ENCODE results near the gene TNFAIP8L1.
"Not testable (repeated sequence)": the region's sequence is repeated elsewhere in the genome, so short reads cannot be mapped to it uniquely, and the experiment has no call there.

The TNFAIP8L1 gene

DNA sequence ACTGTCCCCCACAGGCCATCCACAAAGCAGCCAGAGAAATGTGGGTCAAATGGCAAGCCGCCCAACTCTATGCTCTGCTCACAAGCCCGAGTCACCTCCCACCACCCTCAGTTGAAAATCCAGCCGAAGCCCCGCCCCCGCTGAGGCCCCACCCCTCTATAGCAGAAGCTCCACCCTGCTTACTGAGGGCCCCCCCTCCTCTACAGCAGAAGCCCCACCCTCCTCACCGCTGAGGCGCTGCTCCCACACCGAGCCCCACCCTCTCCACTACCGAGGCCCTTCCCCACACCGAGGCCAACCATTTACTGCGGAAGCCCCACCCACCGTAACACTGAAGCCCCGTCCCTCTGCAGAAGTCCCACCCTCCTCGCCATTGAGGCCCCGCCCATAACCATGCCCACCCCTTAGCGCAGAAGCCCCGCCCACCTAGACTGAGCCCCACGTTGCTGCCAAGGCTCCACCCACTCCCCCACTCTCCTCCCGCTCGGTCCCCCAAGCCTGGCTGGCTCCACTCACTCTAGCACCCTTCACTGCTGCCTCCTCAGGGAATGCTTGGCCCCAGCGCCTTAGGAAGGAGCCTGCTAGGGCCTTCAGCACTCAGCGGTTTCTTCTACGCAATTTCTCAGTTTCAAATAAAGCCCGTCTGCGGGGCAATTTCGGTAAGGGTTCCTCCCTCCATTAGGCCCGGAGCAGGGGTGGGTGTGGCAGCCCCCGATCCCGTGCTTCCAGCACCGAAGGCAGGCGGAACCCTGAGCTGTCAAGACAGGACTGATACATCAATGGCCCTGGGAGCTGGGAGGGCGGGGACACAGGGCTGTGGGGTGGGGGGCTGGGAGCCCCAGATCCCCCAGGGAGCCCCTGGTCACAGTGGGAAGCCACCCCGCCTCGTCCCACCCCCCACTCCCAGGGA is 39.8 kb downstream of the TNFAIP8L1 start:
- DNase-seq (ENCODE audit: low read depth in 2 of 2): no peak

DNA sequence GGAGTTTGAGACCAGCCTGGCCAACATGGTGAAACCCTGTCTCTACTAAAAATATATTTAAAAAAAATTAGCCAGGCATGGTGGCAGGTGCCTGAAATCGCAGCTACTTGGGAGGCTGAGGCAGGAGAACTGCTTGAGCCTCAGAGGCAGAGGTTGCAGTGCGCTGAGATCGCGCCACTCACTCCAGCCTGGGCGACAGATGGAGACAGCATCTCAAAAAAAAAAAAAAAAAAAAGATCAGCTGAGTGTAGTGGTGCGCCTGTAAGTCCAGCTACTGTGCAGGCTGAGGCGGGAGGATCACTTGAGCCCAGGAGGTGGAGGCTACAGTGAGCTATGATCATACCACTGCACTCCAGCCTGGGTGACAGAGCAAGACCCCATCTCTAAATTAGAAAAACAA is 40.7 kb downstream of the TNFAIP8L1 start:
- not testable (repeated sequence) for DNase-seq (ENCODE audit: low read depth in 2 of 2)

DNA sequence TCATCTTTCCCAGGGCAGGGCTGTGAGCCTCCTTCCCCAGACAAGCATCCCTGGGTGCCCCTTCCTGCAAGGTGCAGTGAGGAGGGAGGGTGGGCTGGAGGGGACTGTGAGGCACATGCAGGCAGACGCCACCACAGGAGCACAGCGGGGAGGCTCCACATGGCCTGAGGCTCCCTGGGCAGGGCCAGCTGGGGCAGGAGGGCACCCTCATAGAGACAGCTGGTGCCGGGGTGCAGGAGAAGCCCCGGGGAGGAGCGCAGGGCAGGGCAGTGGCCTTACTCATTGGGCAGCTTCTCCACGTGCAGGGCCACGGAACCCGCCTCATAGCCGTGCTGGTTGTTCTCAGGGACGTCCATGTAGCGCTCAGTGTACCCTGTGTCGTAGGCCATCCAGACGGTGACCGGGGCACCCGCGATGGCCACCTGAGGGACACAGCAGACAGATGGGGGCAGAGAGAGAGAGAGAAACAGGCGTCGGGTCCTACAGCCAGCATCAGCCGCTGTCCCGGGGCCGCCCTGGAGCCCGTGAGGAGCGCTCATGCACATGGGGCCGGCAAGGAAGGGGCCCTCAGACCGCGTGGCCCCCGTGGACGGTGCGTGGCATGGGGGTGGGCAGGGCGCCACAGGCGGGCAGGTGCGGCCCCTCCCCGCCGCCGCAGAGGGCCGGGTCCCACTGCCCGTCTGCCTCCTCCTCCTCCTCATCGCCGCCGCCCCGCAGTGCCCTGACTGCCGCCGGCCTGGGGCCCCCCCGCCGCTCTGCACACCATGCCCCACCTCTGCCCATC is 43.3 kb downstream of the TNFAIP8L1 start:
- no peak for DNase-seq (ENCODE audit: low read depth in 2 of 2)

DNA sequence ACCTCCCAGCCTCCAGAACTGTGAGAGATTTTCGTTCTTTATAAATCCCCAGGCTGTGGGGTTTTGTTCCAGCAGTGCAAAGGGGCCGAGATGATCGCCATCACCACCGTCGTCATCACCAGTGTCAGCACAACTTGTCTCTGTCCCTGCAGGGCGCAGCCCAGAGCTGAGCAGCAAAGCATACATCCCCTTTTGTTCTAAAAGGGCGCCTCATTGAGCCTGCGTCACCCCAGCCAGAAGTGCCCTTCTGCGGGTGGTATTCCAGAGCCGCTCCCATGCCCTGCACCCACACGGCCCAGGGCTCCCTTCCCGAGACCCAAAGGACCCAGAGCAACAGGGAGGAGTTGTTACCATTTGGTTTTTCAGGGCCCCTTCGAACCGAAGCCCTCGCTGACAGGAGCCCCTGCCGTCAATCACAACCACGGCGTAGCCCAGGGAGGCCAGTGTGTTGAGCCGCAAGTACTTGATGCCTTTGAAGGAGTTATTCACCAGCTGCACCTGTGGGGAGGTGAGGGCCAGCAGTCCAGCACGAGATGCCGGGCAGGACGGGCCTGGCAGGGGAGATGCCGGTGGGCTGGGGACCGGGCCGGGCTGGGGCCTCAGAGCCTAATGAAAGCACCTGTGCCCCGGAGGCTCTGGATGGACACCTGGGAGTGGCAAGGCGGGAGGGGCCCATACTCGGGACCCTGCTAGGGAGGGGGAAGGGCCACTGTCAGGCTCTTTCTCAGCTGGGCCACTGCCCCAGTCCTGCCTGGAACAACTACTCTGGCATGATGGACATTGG is 45.2 kb downstream of the TNFAIP8L1 start:
- no peak for DNase-seq (ENCODE audit: low read depth in 2 of 2)

DNA sequence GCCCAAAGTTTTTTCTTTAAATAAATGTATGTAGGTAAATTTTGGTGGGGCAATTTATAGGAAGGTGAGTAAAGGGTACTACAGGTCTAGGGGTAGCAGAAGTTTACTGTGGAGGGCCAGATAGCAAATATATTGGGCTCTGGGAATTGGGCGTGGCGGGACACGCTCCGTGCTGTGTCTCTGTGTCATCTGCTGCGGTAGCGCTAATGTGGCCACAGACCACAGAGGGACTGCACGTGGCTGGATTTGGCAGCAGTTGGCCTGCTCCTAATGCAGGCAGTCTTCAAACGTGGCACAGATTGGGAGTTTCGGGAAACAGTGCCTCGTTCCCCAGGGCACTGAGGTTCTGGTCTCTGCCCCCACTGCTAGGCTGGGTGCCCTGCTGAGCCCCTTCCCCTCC is 47.4 kb downstream of the TNFAIP8L1 start:
- no peak for DNase-seq (ENCODE audit: low read depth in 2 of 2)

DNA sequence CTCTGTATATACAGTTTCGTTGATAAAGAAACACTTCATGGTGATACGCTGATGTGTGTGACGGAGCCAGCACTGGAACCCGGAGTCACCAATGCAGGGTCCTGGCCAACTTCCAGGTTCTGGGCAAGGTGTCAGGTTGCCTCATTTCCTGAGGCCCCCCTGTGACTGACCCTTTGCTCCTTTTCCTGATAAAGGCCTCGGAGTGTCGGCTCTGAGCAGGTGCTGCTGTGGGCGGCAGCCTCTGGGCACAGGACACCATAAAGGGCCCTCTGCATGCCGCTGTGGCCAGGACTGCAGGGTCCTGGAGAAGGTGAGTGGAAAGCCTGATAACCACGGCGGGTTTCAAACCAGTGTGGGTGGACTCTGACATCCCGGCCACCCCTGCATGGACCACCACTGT is 48.1 kb downstream of the TNFAIP8L1 start:
- DNase-seq (ENCODE audit: low read depth in 2 of 2): no peak

DNA sequence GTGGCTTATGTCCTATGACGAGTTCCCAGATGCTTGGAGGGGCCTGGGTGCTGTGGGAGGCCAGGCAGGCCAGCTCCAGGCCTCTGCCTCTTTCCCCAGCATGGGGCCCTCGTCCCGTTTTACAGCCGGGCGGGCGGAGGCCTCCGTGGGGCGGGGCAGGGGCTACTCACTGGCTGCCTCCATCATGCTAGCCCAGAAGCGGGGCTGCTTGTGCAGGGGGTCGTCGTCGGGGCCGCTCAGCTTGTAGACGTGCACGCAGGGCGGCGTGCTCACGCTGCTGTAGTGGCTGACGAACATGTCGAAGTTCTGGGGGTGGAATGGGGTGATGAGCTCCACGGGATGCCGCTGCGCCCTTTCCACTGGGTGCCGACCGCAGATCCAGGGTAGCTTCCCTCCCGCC is 49.3 kb downstream of the TNFAIP8L1 start:
- no peak for DNase-seq (ENCODE audit: low read depth in 2 of 2)

DNA sequence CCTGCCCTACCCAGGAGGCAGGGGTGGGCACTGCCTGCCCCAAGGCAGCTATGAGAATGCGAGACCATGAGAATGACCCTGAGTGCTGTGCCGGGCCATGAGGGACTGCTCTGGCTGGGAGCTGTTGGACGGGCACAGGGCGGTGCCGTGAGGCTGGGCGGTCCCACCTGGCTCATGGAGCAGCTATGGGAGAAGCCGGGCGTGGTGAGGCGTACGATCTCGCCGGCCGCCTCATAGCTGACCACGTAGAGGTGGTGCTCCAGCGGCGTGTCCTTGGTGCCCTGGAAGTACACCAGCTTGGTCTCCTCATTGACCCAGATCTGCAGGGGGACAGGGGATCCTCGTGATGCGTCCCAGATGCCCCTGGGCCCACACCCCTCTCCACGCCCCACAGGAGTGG is 50.1 kb downstream of the TNFAIP8L1 start:
- DNase-seq (ENCODE audit: low read depth in 2 of 2): no peak

DNA sequence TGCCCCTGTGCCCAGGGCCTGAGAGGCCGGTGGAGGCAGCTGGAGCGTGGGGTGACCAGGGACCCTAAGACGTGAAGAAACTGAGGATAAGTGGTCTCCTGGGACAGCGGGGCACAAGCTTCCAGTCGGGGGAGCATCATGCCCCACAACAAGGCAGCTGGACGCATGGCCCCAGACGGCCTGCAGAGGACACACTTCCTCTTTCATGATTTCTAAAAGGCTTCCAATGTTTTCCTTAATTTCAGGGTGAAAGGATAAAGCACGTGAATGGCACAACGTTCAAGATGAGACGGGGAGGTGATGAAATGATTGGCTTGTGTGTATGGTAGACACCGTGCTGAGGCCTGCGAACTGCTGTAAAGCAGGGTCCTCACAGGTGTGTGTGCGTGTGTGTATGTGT is 51.0 kb downstream of the TNFAIP8L1 start:
- no peak for DNase-seq (ENCODE audit: low read depth in 2 of 2)

DNA sequence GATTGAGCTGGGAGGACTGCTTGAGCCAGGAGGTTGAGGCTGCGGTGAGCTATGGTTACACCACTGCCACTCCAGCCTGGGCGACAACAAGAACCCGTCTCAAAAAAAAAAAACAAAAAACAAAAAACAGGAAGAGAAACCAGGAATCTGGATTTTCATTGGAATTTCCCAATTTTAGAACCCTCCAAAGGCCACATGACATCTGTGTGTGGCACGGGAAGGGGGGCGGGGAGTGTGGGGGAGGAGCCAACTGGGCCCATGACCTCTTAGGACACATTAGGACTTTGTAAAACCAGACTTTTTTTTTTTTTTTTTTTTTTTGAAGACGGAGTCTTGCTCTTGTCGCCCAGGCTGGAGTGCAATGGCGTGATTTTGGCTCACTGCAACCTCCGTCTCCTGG is 52.1 kb downstream of the TNFAIP8L1 start:
- no peak for DNase-seq (ENCODE audit: low read depth in 2 of 2)

DNA sequence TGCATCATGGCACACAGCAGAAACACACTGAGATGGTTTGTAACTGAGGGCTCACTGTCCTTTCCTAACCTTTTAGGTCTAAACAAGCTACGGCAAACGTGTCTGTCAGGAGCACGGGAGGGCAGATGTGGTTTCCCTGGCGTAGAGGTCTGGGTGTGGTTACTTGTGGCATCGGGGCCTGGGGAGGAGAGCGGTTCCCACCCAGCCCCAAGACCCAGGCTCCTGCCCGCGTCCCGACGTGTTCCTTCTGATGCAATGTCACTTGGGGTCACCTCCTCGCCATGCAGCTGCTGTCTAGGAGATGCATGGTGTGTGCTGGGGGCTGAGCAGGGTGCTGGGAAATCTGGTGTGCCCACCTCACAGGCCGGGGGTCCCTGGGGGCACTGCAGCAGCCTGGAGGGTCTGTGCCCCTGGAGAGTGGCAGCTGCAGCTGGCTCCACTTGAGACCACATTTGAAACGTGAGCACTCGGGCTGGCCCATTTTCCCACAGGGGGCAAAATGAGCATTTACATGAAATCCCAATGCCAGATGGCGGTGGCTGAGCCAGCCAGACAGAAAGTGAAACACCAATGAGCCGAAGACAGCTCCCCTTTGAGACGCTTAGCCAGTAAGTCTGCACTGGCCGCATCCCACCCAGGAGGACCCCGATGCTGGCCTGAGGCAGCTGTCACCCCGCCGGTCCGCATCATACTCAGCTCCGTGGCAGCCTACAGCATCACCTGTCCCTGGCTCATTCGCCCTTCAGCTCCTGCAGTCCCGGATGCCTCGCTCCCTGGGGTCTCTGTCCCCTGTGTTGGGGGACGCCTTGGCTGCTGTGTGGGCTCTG is 53.1 kb downstream of the TNFAIP8L1 start:
- no peak for DNase-seq (ENCODE audit: low read depth in 2 of 2)

DNA sequence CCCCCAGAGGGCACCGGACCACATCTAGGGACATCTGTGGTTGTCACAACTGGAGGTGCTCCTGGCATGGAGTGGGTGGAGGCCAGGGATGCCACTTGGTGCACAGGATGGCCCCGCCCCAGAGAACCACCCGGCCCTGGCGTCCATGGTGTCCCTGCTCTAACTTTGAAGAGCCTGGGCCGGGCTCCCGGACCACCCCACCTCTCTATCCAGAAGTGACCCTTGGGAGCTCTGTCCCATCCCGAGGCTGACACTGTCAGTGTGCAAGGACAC is 53.7 kb downstream of the TNFAIP8L1 start:
- no peak for DNase-seq (ENCODE audit: low read depth in 2 of 2)

DNA sequence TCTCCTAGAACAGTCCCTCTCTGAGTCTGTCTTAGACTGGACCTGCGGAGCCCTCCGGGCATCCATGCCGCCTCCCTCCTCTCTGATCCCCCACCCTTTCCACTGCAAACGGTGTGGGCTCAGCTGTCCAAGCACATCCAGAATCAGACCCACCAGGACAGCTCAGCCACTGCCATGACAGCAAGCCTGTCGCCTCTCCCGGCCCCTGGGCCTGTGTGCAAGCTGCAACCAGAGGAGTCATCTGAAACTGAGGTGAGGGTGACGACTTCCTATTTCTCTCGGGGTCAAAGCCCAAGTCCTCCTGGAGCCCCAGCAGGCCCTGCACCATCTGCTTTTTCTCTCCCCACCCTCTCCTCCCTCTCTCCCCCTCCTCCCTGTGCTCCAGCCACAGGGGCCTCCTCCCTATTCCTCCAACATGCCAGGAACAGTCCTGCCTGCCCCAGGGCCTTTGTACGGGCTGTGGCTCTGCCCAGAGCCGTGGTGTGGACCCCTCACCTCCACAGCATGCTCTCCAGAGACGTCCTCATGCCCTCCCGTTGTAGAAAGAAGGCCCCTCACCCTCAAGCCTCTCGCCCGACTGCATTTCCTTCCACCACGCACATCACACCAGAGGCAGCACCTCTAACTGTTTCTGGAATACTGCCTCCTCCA is 54.3 kb downstream of the TNFAIP8L1 start:
- DNase-seq (ENCODE audit: low read depth in 2 of 2): no peak

DNA sequence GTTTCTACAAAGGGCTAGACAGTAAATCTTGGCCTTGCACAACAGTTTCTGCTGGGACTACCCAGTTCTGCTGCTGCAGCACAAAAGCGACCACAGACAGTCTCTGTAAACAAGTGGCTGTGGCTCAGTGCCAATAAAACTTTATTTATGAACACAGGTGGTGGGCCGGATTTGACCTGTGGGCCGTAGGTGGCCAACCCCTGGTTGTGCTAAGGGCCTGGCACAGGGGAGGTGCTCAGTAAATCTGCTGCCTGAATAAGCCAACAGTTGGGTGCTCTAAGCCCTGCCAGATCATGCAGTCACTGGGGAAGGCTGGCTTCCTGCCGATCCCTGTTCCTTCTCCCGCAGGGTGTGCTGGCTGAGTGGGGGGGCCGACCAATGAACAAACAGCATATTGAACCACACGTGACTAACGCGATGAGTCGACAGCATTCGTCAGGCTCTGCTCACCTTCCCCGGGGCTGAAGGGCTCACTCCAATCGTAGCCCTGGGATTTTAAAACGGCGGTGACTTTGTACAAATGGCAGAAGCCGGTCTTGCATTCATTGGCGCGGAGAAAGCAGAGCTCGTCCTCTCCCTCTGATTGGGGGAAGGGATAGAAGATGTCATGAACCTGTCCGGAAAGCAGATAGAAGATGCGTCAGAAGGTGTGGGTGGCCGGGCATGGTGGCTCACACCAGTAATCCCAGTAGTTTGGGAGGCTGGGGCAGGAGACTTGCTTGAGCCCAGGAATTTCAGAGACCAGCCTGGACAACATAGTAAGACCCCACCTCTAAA is 55.1 kb downstream of the TNFAIP8L1 start:
- no peak for DNase-seq (ENCODE audit: low read depth in 2 of 2)

DNA sequence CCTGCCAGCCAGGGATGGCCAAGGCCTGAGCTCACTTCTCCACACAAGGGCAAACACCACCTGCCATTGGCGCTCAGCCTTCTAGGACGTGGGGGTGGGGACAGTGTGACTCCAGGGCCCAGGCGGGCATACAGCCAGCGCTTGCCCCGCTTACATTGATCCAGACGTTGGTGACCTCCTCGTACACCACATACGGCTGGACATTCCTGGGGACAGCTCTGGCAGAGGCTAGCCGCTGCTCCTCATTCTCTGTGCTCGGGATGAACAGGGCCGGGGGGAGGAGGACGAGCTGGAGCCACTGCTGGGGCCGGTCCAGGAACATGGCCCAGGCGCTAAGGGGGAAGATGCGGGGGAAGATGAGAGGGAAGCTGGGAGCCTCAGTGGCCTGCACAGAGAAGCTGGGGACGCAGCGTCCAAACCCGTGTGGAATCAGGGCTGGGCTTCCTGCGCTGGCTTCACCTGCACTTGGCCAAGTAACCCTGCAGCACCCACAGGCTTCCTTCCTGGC is 56.0 kb downstream of the TNFAIP8L1 start:
- no peak for DNase-seq (ENCODE audit: low read depth in 2 of 2)

DNA sequence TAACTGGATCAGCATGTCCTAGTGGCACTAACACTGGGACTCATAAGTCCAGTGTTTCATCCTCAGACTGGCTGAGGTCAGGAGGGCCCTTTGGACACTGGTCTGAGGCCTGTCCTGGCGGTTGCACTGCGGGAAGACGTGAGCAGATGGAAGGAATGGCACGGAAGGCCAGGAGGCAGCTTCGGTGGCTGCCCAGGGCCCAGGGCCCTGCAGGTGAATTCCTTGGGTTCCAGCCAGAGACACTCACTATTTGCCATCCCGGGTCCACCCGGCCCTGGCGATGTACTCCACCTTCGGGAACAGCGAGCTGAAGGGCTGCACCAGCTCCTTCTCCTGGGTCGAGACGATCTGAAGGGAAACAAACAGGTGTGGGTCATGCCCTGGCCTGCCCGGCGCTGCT is 58.0 kb downstream of the TNFAIP8L1 start:
- DNase-seq (ENCODE audit: low read depth in 2 of 2): no peak

DNA sequence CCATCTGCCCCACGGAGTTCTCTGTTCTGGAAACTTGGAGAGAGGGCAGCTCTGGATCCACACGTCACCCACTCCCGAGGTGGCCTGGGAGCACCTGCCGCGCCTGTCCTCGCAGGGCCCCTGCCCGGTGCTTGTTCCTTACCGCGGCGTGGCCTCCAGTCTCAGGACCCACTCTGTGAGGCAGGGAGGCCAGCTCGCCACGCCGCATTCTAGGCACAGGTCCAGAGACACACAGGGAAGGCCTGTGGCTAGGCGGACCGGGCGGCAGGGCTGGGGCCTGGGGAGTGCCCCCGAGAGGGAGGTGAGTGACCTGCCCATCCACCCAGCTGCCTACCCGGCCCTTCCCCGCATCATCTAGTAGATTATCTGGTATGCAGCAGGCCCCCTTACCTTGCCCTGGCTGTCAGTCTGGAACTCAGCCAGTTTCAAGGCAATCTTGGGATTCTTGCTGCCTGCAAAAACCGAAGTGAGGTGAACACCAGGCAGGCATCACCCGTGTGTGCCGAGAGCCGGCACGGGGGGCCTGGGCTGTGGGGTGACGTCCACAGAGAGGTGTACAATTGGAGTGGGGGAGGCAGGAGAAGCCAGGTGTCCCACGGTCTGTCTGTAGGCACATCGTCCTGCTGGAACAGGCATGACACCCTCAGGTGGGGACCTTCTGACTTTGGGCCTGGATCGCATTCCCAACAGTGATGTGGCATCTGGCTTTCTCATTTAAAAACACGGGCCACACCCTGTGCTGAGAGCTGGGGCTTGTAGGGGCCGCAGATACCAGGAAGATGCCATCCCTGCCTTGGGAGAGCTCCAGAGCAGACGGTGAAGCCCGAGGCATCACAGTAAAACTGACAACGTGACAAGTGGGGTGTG is 60.7 kb downstream of the TNFAIP8L1 start:
- no peak for DNase-seq (ENCODE audit: low read depth in 2 of 2)

DNA sequence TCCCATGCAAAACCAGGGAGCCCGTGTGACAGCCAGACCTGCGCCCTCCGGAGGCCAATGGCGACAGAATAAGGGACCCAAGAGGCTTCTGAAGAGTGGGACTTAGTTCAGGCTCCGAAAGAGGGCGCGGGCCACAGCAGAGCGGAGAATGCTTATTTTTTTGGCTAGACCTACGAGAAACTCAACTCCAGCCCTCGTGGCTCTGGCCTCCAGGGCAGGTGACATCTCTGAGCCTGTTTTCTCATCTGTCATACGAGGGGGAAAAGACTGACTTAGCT is 61.3 kb downstream of the TNFAIP8L1 start:
- DNase-seq (ENCODE audit: low read depth in 2 of 2): no peak

DNA sequence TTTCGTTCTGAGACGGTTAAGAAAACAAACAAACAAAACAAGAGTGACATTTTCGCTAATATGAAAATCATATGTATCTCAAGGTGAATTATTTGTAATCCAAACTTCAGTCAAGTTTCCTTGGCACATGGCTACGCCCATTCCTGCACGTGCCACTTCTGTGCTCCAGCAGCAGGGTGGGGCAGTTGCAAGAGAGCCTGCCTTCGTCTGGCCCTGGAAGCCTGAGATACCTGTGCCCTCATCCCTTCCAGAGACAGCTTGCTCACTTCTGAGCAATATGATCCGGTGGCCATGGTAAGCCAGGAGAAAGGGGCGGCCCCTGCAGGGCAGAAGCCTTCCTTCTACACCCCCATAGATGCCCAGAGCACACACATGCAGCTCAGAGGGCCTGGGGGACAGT is 62.2 kb downstream of the TNFAIP8L1 start:
- no peak for DNase-seq (ENCODE audit: low read depth in 2 of 2)

Data from stimulated activated CD8-positive, alpha-beta memory T cell treated with anti-CD3 and anti-CD28 coated beads, Interleukin-7, amount 100 ng/mL, for 1 hour (primary cell).